GM21360 (cell line): ENCODE measurements around the gene NTM.

Source experiments
- ATAC-seq: cut with Tn5 transposase; IDR thresholded peaks from one replicate; pipeline ENCODE4 v1.9.1; 2021; ENCODE audit warnings: mild to moderate bottlenecking, moderate library complexity; ENCODE audit not compliant: unreplicated experiment

Gene NTM

DNA sequence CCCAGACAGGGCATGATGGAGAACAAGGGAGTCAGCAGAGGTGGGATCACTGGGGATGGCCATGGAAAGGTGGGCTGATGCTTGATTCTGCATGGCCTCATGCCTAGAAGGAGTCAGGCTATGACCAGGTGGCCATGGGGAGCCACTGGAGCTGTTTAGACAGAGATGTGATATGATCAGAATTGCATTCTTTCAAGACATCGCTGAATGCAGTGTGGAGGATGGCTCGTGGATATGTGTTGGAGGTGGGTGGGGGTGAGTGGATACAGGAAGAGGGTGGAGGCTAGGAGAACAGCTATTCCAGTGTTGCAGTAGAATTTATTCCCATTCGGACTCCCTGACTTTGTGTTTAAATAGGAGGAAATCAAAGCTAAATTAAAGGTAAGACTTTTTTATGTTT, 841.1 kb downstream of the NTM start:
- ATAC-seq = no peak

DNA sequence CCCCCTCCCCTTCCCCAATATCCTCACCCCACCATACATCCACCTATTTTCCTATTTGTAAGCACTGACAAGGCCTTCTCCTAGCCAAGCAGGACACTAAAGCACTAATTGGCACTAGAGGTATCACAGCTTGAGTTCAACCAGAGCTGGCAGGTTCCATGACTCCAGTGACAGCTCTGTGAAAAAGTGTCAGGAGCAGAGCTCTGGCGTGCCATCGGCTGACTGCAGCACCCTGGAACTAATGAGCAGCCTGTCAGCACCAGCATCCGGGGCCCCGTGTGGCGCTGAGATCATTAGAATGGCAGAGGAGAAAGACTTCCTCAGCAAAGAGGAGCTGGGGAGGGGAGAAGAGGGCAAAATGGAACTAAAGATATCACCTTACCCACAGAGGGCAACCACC, 847.4 kb downstream of the NTM start:
- ATAC-seq = no peak

GRCh38 chr11:132220474-132220873, 850.1 kb downstream of the NTM start:
- ATAC-seq = no peak

- no peak for ATAC-seq
These were observed 851.9 kb downstream of the NTM start for GRCh38 chr11:132222345-132222744.

GRCh38 chr11:132226522-132226921, 856.1 kb downstream of the NTM start:
- ATAC-seq = no peak

DNA sequence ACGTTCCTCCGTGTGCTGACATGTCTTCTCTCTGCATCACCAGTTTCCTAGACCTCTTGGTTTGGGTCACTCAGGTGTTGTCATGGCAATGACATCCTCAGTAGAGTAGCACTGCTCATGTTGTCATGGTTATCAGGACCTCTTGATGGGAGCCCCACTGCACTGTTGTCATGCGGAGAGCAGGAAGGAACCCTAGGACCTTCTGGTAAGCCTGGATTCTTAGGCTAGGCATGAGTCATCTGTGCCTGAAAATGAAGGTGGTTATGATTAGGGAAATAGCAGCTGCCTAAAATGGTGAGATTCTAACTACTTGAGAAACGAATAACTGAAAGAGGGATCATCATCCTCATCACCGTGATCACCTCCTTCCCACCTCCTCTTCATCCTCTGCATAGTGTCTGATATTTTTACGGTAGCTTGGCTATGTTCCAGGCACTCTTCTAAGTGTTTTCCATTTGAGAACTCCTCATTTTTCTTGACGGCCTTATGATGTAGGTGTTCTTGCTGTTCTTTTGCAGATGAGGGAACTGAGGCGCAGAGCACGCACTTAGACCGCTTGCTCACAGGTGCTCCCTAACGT, 858.4 kb downstream of the NTM start:
- ATAC-seq = no peak

DNA sequence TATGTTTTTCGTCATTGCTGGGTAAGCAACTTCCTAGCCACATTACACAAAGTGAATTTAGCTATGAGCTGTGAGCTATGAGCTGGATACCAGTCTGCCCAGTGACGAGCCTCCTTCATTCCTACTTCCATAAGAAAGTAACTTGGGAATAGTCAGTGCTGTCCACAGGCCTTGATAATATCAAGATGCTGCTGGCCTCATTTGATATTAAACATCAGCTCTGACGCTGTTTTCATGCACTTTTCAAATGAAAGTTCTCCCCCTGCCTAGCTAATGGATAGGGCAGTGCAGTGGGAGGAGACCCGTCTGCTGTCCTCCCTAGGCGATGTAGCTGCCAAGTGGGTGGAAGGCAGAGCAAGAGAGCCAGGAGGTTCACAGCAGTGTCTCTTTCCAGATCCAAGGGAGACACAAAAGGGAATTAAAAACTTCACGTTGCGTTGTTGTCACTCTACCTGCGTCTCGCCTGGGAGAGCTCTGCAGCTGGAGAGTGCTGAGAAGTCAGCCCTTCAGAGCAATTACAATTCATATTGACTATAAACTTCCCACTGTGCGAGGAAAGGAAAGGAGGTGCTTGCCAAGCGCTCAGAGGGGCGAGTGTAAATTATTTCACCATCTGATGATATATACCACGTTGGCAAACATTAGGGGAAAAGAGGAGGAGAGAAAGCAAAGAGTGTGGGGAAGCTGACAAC, 861.4 kb downstream of the NTM start:
- no peak for ATAC-seq

GRCh38 chr11:132234878-132235277, 864.5 kb downstream of the NTM start:
- ATAC-seq = no peak

- no peak for ATAC-seq
These were observed 867.4 kb downstream of the NTM start for GRCh38 chr11:132237781-132238180.

DNA sequence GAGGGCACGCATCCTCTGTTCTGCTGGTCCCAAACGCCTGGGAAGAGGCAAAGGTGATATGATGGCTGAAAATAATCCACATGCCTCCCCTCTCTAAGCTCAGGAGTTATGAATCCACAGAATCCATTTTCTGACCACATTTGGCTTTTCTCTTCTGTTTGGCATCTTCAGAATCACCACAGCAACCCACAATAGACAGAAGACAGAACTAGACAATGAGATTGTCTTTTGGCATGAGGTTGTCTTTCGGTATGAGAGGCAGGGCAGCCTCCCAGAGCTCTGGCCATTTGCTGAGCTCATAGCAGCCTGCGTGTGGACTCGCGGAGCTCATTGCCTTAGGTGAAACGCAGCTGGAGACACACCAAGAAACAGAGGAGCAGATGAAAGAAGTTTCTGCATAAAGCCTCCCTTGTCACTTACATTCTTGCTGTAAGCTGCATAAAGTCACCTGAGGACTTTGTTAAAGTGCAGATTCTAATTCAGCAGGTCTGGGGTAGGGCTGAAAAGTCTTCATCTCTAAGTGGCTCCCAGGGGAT, 868.0 kb downstream of the NTM start:
- ATAC-seq = no peak

DNA sequence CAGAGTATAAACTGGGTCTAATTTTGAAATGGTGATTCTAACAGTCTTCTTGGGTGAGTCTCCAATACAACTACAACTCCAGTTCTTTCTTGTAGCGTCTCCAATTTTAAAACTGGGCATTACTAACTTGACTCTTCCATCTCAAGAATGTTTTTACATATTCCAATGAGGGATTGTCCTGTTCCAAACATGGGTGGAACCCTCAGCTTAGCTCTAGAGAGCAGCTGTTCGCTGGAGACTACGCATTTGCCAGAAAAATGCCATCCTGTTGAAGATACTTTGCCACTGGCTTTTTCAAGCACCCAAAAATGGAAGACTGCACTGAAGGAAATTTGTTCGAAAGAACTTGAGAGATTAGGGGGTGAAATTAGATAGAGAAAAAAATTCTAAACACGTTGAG, 870.0 kb downstream of the NTM start:
- ATAC-seq = no peak

DNA sequence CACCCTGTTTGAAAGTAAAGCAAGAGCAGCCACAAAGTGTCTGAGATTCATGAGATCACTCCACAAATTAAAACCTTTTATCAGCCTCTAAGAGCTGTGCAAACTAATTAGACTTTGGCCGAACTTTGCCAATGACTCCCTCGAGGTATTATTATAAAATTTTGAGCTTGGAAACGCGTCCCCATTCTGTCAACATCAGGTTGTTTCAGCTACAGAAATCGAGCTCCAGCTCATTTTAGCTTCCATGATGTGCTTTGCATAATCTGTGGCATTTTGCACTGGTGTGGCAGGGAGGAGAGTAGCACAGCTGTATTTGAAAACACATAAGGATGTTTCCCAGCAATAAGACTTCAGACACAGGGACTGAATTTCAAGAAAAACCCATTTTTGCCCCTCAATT, 872.2 kb downstream of the NTM start:
- ATAC-seq = no peak

DNA sequence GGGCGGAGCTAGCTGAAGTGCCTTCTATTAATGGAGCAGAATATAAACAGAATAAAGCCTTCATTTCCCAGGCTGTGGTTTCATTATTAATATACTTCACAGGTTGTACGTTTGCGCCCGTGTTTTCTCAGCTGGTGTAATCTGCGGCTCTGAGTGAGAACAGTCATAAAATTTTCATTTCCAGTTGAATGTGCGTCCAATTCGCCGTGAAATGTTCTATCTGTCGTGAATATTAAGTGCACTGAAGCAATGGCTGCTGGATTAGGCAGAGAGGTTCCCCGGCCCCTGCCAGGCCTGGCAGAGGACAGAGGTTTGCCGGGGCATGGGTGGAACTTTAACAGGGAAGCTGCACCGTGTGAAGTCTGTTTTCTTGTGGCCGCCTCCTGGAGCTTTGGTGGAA, 874.4 kb downstream of the NTM start:
- no peak for ATAC-seq

GRCh38 chr11:132245403-132246385, 875.3 kb downstream of the NTM start:
- no peak for ATAC-seq

GRCh38 chr11:132248580-132248979, 878.2 kb downstream of the NTM start:
- ATAC-seq = no peak

DNA sequence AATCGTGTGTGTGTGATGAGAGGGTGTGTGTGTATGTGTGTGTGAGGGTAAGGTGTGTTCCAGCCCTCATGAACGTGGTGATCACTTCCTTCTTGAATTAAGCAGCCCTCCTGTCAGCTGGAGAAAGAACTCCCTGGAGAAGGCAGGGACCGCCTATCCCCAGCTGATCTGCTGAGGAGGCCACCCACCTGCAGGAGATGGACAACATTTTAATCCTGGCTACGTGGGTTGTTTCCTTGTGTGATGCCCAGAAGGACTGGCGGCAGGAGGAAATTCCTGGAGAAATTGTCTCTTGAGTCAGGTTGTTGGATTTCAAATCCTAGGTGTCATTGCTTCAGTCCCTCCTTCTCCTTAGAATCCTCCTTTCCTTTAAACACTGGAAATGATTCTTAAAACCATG, 878.8 kb downstream of the NTM start:
- ATAC-seq = no peak

GRCh38 chr11:132251061-132251460, 880.6 kb downstream of the NTM start:
- no peak for ATAC-seq

- no peak for ATAC-seq
These were observed 883.3 kb downstream of the NTM start for GRCh38 chr11:132253469-132254264.

DNA sequence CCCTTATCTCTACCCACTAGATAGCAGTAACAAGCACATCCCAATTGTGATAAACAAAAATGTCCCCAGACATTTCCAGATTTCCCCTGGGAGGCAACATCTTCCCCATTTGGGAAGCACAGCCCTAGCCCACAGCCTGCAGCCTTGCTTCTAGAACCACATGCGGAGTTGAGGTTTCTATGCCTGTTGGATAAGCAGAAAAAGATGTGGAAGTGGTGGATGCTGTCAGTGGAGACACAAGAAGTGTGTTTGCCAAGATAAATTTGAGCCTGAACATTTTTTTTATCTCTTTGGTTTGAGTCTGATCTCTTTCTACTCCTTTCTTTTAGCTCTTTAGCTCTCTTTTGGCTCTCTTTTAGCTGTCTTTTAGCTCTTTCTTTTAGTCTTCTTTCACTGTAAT, 884.5 kb downstream of the NTM start:
- ATAC-seq = no peak

GRCh38 chr11:132256528-132257279, 886.3 kb downstream of the NTM start:
- ATAC-seq = no peak
